Heart left ventricle (tissue), 16 donors: ENCODE results near the gene EHMT2. TPM values are rescaled to one million over a fixed set of nuclear protein-coding genes. Genes with fewer than 3 reads are reported as not detected.

ENCODE experiments used
- ATAC-seq, 4 donors: fragments of 200-7000 bp; cut with Tn5 transposase; one replicate each; pipeline ENCODE4 v1.9.1; 2020 to 2022; ENCODE audit warnings: moderate library complexity in 4 of 4, mild to moderate bottlenecking in 3 of 4, moderate number of reproducible peaks in 1 of 4
- DNase-seq, 5 donors: peaks; one replicate each; pipeline ENCODE4 v3.0.0-alpha.2; 2020
- H3K27ac ChIP-seq, 12 donors: fragments of 200-600 bp; sonication (generic) in 4 of 12; one replicate each; pipeline versions ENCODE4 v1.5.0 to v1.8.0; 2016 to 2022; ENCODE audit warnings: mild to moderate bottlenecking in 2 of 12
- H3K27me3 ChIP-seq, 9 donors: fragments of 200-600 bp; sonication (generic) in 2 of 9; one replicate each; pipeline versions ENCODE4 v1.5.1 to v1.8.0; 2016 to 2022; ENCODE audit warnings: mild to moderate bottlenecking in 3 of 9
- H3K36me3 ChIP-seq, 9 donors: fragments of 200-600 bp; sonication (generic) in 2 of 9; one replicate each; pipeline versions ENCODE4 v1.5.0 to v1.8.0; 2018 to 2022; ENCODE audit warnings: mild to moderate bottlenecking in 2 of 9
- H3K4me1 ChIP-seq, 12 donors: fragments of 200-600 bp; sonication (generic) in 4 of 12; one replicate each; pipeline versions ENCODE4 v1.5.0 to v1.8.0; 2016 to 2022; ENCODE audit warnings: mild to moderate bottlenecking in 3 of 12
- H3K4me3 ChIP-seq, 12 donors: fragments of 200-600 bp; sonication (generic) in 4 of 12; one replicate each; pipeline versions ENCODE4 v1.5.0 to v1.8.0; 2017 to 2022; ENCODE audit warnings: mild to moderate bottlenecking in 9 of 12, moderate library complexity in 4 of 12
- H3K9me3 ChIP-seq, 12 donors: fragments of 200-600 bp; sonication (generic) in 4 of 12; one replicate each; pipeline versions ENCODE4 v1.5.0 to v1.8.0; 2016 to 2022; ENCODE audit warnings: mild to moderate bottlenecking in 1 of 12
- POLR2A ChIP-seq, 2 donors: fragments of 450-650 bp; IDR thresholded peaks; one replicate each; pipeline ENCODE4 v1.6.1; 2017; ENCODE audit warnings: antibody characterized with exemption in 2 of 2, mild to moderate bottlenecking in 2 of 2, moderate library complexity in 2 of 2
- WGBS, 4 donors: extraction: QIAGEN DNeasy Blood & Tissue Kit in 2 of 4; methylation state at CpG; one replicate each; pipeline versions ENCODE4 v1.1.5 to v1.1.7; 2013 to 2018; 5-methylcytosine and 5-hydroxymethylcytosine counted together
- intact Hi-C, 10 donors: fragments of 100-400 bp; cut with DNase I; formaldehyde crosslinking; loops; one replicate each; pipeline versions ENCODE4 v1.11.1 to v1.14.2; 2022
- long read RNA-seq, 3 donors: library from polyadenylated mRNA; unstranded; transcript quantifications; one replicate each; pipeline ENCODE4 v2.0.0, GENCODE V29; 2020 to 2021
- polyA plus RNA-seq, 2 donors: library from polyadenylated mRNA; stranded (reverse); fragments of 200-250 nt; gene quantifications; one replicate each; pipeline ENCODE4 v1.2.3, GENCODE V29; 2013
- total RNA-seq, 9 donors: library from RNA; depleted of rRNA in 2 of 9; stranded (reverse); fragments of >200 nt in 2 of 9; fragmentation: NEBNext Ultra II Directional in 3 of 9; extraction: Animal tissue kit (Norgen Biotek cat#: 25700) in 3 of 9; gene quantifications; one replicate each; pipeline versions ENCODE4 v1.1.0 to v1.2.4, GENCODE V29; 2016 to 2023
- TF ChIP-seq, protein P1 (sequence below), 12 donors: fragments of 200-600 bp; sonication (generic) in 4 of 12; IDR thresholded peaks; one replicate each; pipeline versions ENCODE4 v1.5.0 to v1.8.0; 2018 to 2022; ENCODE audit warnings: antibody characterized with exemption in 12 of 12, mild to moderate bottlenecking in 5 of 12
- donor health status: ischemic (EF 13 %, LVEDD 7.1; RV severe dilation, severe dysfunction).
- donor health status: healthy with polysubstance abuse.
- donor health status: DM: no; HTN: yes; CAD: no.
- donor health status: DM: no; HTN: no; CAD: no.
- donor health status: ischemic (EF 25% LVEDD 6.9; RV normal size, moderate dysfunction).
- donor health status: ischemic (EF 25% LVEDD 5.7; RV mildly dilated, moderate dysfunction).
- donor health status: healthy.
- donor health status: DM: yes; HTN: yes; CAD: no.
- donor health status: ischemic (EF 35%, LVEDD 5.7; RV mildly dilated, moderate dysfunction).
- donor health status: nonischemic (EF 11% LVEDD 7.7; RV severe dilation, severe dysfunction).
- donor health status: DM: yes; HTN: yes; CAD: no.
- donor health status: PGD.
- donor health status: ischemic (EF 29% LVEDD 5.4; RV normal size, mild dysfunction).
- donor health status: nonischemic (EF 23%, LVEDD 6.1; RV moderate dilation, normal function).

Gene EHMT2
- total RNA-seq (10 to 100 TPM in 8 of 9 donors, 1 to 10 TPM in 1; 9.0 to 22.1 (median 14.8) TPM), polyA plus RNA-seq (10 to 100 TPM; 12.9 to 15.2 TPM)
- long read RNA-seq, donor 1, partial matches to known transcripts = 9 of 24 reads
- long read RNA-seq, donor 1, other reads (novel, unspliced or antisense) = 9 of 24 reads
- long read RNA-seq, donor 2, full-length matches to known transcripts = 2 of 13 reads
- long read RNA-seq, donor 2, partial matches to known transcripts = 10 of 13 reads
- long read RNA-seq, donor 2, other reads (novel, unspliced or antisense) = 1 of 13 reads
- long read RNA-seq, donor 3, full-length matches to known transcripts = 10 of 23 reads
- long read RNA-seq, donor 3, partial matches to known transcripts = 8 of 23 reads
- long read RNA-seq, donor 3, other reads (novel, unspliced or antisense) = 5 of 23 reads

DNA sequence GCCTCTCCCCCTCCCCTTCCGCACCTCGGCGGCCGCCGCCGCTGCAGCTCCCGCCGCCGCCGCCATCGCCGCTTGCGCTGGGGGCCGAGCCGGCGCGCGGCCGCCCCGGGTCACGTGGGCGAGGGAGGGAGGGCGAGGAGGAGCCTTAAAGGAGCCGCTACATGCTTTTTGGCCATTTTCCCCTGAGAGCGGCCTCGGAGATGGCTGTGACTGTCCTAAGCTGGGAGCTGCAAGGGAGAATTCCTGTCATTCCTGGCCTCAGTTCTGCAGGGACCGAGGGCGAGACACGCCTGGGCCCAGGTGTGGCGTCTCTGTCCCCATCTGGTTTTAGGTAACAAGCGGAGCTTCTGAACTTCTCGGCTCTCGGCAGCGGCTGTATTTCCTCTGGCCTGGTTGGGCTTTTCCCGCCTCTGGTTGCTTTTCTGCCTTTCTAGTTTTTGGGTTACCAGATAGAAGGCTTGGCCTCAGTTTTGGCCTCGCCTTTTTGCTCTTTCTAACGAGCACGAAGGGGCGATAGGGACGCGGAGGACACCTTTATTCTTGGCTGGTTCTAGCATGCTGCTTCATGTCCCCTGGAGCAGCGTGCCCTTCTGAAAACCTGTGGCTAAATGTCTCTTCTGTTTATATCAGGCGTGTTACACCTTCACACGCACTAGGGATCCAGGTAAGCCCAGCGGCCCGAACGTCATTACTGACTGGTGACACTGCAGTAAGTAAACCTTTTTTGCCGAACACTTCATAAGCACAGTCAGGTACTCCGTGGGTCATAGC is at the start of gene EHMT2:
TSS of gene EHMT2 (minus strand) at position 87 of the 771 bp plus-strand sequence. CDS start at position 66, 21 bp downstream.
- DNase-seq (peak; percentile 83 to 90 (median 88)), ATAC-seq (peak; percentile 69 to 83 (median 70))
- peak within 1 kb of the TSS; percentile 28 to 89 (median 82) for H3K27ac ChIP-seq
- TF ChIP-seq, protein P1, sequence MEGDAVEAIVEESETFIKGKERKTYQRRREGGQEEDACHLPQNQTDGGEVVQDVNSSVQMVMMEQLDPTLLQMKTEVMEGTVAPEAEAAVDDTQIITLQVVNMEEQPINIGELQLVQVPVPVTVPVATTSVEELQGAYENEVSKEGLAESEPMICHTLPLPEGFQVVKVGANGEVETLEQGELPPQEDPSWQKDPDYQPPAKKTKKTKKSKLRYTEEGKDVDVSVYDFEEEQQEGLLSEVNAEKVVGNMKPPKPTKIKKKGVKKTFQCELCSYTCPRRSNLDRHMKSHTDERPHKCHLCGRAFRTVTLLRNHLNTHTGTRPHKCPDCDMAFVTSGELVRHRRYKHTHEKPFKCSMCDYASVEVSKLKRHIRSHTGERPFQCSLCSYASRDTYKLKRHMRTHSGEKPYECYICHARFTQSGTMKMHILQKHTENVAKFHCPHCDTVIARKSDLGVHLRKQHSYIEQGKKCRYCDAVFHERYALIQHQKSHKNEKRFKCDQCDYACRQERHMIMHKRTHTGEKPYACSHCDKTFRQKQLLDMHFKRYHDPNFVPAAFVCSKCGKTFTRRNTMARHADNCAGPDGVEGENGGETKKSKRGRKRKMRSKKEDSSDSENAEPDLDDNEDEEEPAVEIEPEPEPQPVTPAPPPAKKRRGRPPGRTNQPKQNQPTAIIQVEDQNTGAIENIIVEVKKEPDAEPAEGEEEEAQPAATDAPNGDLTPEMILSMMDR (IDR thresholded peaks at IDR 0.05) = peak in 1 of 12 donors; percentile 27
- TF ChIP-seq POLR2A (IDR thresholded peaks at IDR 0.05) = peak in 1 of 2 donors; percentile 67
- no peaks in the 10 kb centered on the region for H3K27me3 ChIP-seq
- H3K9me3 ChIP-seq = no peaks in the 10 kb centered on the region
- H3K4me1 ChIP-seq = peaks cover 0 to 40% (median 21%) of the 10 kb centered on the region in 12 donors
- intact Hi-C loops = loop anchor here in 4 of 10 donors (5.0 kb wide), 3 partner anchors 55 to 60 kb away; partner anchors contain the start of genes NELFE (in 2 of the 4) and SKIC2 (in 2 of the 4)
- peaks cover 0 to 33% (median 28%) of the 10 kb centered on the region in 9 donors for H3K36me3 ChIP-seq
- 0 to 1% (median 0%) methylated on average over 22 to 49 of the region's 49 CpGs for WGBS, 4 donors
- peak within 1 kb of the TSS; percentile 70 to 99 (median 82) for H3K4me3 ChIP-seq

DNA sequence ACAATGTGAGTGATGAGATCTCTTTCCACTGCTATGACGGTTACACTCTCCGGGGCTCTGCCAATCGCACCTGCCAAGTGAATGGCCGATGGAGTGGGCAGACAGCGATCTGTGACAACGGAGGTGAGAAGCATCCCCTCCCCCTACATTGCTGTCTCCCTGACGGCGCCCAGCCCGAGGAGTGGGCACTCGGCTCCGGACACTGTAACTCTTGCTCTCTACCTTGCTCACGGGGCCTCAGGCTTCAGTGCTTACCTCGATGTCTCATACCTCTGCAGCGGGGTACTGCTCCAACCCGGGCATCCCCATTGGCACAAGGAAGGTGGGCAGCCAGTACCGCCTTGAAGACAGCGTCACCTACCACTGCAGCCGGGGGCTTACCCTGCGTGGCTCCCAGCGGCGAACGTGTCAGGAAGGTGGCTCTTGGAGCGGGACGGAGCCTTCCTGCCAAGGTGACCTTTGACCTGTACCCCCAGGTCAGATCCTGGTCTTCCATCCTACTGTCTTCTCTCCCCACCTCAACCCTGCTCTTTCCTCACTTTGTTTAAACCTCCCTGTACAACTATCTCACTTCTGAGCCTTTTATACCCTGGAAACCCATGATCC is 49.7 kb upstream of the EHMT2 start:
- Histone ChIP-seq H3K27ac (no peak overlapping the region), H3K36me3 (peaks cover 0 to 19% (median 9%) of the 10 kb centered on the region in 9 donors), H3K4me1 (peaks cover 0 to 17% (median 0%) of the 10 kb centered on the region in 12 donors), H3K9me3 (no peaks in the 10 kb centered on the region), H3K4me3 (no peak overlapping the region), H3K27me3 (peaks cover 0 to 11% (median 0%) of the 10 kb centered on the region in 9 donors)
- intact Hi-C loops = loop anchor here in 1 of 10 donors (5.0 kb wide), 1 partner anchor 40 kb away; no protein-coding TSS in a partner anchor
- TF ChIP-seq, protein P1 (IDR thresholded peaks at IDR 0.05) = no peak
- no peak for TF ChIP-seq POLR2A (IDR thresholded peaks at IDR 0.05)
- ATAC-seq (no peak), DNase-seq (no peak)
- WGBS, 4 donors = 84 to 88% (median 84%) methylated on average over 20 to 24 of the region's 24 CpGs

DNA sequence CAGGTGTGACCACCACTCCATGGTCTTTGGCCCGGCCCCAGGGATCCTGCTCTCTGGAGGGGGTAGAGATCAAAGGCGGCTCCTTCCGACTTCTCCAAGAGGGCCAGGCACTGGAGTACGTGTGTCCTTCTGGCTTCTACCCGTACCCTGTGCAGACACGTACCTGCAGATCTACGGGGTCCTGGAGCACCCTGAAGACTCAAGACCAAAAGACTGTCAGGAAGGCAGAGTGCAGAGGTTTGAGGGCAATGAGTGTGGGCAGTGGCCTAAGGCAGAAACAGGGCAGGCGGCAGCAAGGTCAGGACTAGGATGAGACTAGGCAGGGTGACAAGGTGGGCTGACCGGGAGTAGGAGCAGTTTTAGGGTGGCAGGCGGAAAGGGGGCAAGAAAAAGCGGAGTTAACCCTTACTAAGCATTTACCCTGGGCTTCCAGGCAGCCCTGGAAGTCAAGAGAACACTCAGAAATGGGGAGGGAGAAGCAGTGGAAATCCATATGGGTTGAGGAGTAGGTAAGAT is 48.9 kb upstream of the EHMT2 start:
- TF ChIP-seq, protein P1 (IDR thresholded peaks at IDR 0.05) = no peak
- TF ChIP-seq POLR2A (IDR thresholded peaks at IDR 0.05) = no peak
- Histone ChIP-seq H3K4me1 (peaks cover 0 to 17% (median 0%) of the 10 kb centered on the region in 12 donors), H3K4me3 (peak overlapping the region in 7 of 12 donors; percentile 27 to 50 (median 35)), H3K9me3 (no peaks in the 10 kb centered on the region), H3K27me3 (peaks cover 0 to 11% (median 0%) of the 10 kb centered on the region in 9 donors), H3K36me3 (peaks cover 0 to 11% (median 2%) of the 10 kb centered on the region in 9 donors), H3K27ac (peak overlapping the region in 9 of 12 donors; percentile 54 to 86 (median 75))
- intact Hi-C loops = loop anchor here in 1 of 10 donors (5.0 kb wide), 1 partner anchor 39 kb away; no protein-coding TSS in a partner anchor
- no peak for DNase-seq
- no peak for ATAC-seq
- 74 to 81% (median 77%) methylated on average over 11 of the region's 11 CpGs for WGBS, 4 donors
